Kidney capillary endothelial cell (primary cell): ENCODE data around the gene PDE6A.

Experiments used
- DNase-seq: peaks from one replicate; pipeline ENCODE4 v3.0.0-alpha.2; 2018; ENCODE audit warnings: low spot score

PDE6A gene

DNA sequence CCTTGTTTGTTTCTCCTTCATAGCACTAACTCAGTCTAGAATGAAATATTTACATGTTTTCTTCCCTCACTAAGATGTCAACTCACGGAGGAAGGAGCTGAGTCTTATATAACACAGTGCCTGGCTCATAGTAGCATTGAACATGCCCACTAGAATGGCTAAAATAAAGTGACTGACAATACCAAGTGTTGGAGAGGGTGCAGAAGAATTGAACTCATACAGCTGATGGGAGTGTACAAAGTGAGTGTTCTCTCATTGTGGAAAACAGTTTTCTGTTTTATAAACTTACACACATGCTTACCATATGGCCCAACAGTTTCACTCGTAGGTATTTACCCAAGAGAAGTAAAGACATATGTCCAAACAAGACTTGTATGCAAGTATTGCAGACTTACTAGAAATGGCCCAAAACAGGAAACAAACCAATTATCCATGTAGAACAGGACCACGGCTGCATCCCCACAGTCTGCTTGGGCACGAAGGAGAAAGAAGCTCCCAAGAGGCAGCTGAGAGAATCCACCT lies 127.0 kb downstream of the PDE6A start:
- DNase-seq: no peak

DNA sequence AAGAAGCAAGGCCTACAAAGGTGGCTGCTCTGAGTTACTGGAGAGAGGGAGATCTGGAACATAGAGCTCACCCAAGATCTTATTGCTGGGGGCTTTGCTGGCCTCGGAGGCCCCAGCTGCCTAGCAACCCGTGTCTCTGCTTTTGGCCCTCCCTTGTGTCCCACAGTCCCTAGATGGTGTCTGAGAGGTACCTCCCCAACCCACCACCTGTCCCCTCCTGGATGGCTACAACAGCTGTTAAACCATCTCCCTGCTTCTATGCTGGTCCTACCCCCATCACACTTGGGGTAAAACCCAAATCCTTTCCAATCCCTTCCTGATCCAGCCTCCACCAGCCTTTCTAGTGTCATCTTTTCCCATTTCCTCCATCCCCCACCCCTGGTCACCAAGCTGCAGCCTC lies 127.9 kb downstream of the PDE6A start:
- no peak for DNase-seq

DNA sequence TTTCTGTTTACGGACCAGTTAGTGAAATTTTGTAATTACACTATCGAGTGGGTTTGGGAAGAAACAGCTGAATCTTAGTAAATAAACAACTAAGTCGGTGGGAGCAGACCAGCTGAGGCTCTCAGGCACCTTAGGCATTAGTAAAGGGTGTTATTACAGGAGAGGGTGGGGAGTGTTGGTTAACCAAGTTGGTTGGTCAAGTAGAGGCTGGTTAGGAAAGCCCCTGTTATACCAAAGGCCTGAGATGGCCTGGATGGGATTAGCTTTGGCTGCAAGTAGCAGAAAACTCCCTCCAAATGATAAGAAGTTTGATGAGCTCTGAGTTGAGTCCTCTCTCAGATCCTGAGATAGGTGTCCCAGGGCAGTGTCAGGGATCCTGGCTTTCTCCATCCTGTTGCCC lies 133.1 kb downstream of the PDE6A start:
- no peak for DNase-seq

DNA sequence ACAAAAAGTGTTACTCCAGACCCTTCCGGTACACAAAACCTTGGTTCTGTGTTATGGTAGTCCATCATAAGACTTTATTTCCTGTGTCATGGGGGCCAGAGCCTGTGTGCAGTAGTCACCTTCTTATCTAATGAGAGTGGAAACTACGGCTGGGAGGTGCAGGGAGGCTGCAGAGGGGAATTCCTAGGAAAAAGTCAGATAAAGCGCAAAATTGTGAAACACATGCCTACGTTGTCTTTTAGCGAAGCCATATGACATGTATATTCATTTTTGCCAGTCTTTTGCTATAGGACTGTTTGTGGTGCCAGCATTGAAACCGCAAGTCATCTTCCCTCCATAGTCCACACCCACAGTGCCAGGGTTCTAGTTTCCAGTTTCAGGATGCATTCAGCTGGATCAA lies 133.7 kb downstream of the PDE6A start:
- no peak for DNase-seq

DNA sequence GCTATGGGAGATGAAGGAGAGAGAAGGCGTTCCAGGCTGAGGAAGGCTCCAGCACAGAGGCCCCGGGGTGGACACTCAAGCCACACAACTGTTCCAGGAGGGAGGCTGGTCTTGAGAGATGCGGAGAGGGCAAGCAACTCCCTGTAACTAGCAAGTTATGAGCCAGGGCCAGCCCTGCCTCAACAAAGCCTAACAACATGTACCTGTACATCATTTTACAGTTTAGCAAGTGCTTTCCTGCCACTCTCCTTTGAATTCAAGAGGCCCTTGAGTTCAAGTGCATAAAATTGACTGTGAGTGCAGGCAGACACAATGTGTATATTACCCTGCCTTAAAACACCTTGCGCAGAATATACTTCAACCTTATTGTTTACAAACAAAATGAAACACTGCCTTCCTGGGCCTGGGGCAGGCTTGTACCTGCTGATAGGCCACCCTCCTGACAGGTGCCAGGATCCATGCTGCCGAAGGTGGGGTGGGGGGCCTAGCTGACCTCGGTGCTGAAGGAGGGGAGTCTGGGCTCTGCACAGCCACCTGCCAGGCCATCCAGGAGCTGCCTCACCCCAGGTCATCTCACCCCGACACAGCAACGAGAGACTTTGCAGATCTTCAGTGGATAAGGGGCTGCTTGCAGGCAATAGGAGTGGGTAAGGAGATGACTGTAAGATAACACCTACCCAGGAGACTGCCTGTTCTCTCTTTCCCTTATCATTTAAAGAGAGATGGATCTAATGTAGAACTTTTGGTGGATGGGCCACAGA lies 134.5 kb downstream of the PDE6A start:
- no peak for DNase-seq

DNA sequence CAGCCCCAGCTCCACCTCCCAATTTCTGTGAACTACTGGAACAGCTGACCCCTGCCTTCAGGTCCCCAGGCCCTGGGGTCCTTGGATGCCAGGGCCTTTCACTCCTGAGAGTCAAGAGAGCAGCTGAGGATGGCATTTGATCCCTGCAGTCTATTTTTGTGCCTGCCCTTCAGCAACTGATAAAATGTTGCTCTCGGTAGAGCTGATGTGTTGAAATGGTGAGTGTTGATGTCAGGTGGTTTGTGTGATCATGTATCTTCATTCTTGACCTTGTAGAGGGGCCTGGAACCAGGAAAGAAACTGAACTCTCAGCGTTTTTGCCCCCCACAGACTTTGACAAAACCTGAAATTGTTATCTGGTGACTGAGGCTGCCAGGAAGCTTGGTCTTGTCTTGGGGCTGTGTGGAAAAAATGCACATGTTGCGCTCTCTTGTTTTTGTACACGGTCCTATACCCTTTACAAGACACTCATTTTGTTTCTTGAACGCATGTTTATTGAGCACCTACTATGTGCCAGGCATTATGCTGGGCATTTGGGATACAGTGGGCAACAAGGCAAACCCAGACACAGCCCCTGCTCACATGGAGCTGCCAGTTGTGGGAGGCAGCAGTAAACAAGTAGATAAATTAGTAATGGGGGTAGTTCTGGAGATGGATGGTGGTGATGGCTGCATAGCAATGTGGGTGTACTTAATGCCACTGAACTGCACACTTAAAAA lies 136.2 kb downstream of the PDE6A start:
- no peak for DNase-seq
